COLO668 (cell line): Measurements from ENCODE around the gene CFAP299.

ENCODE experiments used
- DNase-seq: peaks from one replicate; lab custom pipeline; 2025; ENCODE audit not compliant: unreplicated experiment; lab: John Stamatoyannopoulos, UW

CFAP299 gene

DNA sequence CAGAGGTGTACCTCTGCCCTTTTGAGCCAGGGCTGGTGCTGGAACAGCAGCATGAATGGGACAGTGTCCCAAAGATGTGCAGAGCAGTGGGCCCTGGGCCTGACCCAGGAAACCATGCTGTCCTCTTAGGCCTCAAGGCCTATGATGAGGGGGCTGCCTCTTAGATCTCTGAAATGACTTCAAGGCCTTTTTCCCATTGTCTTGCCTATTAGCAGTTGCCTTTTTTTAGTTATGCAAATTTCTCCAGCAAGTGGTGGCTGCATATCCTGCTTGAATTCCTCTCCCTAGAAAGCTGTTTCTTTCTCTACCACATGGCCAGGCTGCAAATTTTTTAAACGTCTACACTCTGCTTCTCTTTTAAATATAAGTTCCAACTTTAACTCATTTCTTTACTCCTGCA, 160.3 kb downstream of the CFAP299 start:
- no peak for DNase-seq

- DNase-seq: no peak
Observed at GRCh38 chr4:80498725-80499124, 163.2 kb downstream of the CFAP299 start.

DNA sequence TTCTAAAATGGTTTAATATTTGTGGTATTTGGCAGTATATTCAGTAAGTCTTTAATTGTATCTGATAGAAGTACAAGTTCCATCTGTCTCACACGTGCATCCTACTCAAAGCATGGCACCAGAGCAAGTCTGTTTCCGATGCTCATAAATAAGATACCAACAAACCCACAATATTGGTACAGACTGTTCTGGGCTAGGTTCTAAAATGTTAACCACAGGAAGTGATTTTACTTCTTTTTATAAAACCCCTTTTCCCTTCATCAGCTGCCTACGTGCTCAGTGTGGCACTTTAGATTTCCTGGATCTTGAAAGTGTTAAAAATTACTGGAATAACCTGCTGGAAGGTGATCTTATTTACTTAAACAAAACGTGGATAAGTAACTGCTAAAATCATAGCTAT, 165.1 kb downstream of the CFAP299 start:
- DNase-seq: no peak

- DNase-seq: no peak
Observed at GRCh38 chr4:80507077-80507476, 171.5 kb downstream of the CFAP299 start.

GRCh38 chr4:80507507-80507906, 172.0 kb downstream of the CFAP299 start:
- no peak for DNase-seq

- DNase-seq: no peak
Observed at GRCh38 chr4:80515496-80515895, 180.0 kb downstream of the CFAP299 start.

DNA sequence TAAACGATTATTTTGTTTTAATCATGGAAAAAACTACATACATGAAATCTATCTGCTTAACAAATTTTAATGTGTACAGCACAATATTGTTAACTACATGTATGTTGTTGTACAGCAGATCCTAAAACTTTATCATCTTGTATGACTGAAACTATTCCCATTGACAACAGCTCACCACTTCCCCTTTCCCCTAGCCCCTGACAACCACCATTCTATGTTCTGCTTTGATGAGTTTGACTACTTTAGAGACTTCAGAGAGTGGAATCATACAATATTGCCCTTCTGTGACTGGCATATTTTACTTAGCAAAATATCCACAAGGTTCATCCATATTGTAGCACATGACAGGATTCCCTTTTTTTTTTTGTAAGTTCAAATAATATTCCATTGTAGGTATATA, 185.9 kb downstream of the CFAP299 start:
- no peak for DNase-seq

DNA sequence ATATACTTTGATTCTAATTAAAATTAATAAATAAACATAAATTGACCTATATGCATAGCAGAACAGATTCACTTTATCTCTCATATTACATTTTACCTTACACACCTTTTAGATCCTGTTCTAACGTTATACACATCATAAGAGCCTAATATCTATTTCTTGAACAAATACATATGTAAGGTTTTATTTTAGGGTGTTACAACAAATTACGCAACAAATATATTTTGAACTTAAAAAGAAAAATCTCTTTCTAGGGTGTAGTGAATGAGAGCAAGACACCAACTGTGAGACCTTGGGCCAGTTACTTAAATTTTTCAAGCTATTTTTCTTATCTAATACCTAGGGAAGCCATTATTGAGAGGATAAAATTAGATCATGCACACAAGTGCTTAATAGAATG, 191.2 kb downstream of the CFAP299 start:
- DNase-seq: no peak

GRCh38 chr4:80529026-80529425, 193.5 kb downstream of the CFAP299 start:
- DNase-seq: no peak

- DNase-seq: no peak
Observed at GRCh38 chr4:80532674-80533333, 197.3 kb downstream of the CFAP299 start.

DNA sequence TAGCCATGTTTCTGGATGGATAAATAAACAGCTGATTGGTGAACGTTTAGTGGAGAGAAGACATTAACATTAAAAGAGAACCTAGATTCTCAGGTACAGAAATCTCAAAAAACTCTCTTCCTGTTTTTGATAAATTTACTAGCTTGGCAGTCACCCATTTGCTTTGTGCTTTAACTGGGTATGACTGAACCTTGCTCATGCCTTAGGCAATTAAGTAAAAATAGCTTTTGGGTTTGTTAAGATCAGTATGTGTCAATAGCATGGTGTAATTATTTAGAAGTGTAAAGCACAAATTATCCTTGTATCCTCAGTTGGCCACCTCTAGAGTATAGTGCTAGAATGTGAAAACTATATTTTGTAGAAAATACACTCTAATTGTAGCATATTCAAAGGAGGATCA, 200.0 kb downstream of the CFAP299 start:
- no peak for DNase-seq

- no peak for DNase-seq
Observed at GRCh38 chr4:80538276-80538926, 202.9 kb downstream of the CFAP299 start.

DNA sequence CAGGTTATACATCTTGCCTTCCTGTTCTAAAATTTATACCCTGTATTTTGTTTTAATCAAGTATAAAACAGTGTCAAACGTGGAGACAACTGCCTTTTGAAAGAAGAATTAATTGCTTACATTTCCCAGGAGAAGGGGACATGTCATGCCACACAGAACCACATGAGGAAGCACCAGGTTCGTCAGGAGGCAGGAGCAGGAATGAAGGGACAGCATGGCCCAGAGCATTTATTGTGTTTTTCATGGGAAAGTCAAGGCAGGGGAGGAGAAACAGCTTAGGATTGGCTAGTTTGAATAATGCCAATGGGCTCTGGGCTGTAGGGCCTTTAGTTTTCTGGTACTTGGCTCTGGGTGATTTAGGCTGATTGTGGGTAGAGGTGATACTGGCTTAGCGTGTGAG, 203.7 kb downstream of the CFAP299 start:
- no peak for DNase-seq

GRCh38 chr4:80540349-80540748, 204.8 kb downstream of the CFAP299 start:
- DNase-seq: no peak

DNA sequence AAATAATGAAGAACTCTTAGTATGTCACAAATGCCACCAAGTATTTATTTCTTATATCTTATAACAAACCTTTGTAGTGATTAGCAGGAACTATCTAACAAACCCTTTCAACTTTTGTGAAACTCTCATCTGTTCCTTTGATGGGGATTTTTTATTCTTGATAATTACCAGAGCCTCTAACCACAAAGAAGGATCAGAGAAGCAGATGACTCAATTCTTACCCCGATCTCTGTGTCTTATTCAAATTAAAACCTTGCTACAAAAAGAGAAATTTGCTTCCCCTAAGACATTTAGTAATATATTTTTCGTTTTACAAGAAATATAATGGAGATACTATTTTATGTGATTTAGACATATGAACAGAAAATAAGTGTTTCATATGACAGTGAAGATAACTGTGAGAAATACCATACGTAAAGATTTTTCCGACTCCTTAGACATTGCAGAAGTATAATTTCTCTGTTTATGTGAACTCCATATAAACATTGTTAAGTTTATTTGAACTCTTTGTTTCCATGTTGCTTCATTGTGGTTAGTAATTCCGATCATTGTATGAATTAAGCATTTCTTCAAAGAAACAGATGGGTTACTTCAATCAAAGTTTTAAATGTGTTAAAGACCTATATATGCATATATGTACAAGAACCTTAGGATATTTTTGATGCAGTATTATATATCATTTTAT, 205.4 kb downstream of the CFAP299 start:
- DNase-seq: no peak

GRCh38 chr4:80542747-80543146, 207.2 kb downstream of the CFAP299 start:
- DNase-seq: no peak

GRCh38 chr4:80560337-80560736, 224.8 kb downstream of the CFAP299 start:
- DNase-seq: no peak

GRCh38 chr4:80566203-80566872, 230.8 kb downstream of the CFAP299 start:
- DNase-seq: no peak

DNA sequence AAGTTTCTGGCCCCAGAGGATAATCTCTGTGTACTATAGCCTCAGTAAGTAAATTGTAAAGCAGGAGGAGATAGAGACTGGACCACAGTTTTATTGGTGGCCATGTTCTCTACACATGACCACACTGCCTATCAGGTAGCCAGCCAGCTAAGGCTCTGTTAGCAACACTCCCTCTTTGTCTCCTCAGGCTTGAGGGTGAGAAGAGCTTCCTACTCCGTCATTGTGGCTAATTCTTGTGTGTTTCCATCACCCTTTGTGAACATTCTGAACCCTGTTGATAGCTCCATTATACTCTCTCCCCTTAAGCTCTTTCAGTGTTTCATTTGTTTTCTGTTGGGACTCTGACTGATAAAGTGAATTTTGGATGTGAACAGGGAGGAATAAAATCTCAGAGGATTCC, 233.4 kb downstream of the CFAP299 start:
- DNase-seq: no peak

GRCh38 chr4:80576796-80577195, 241.3 kb downstream of the CFAP299 start:
- DNase-seq: no peak

- DNase-seq: no peak
Observed at GRCh38 chr4:80578001-80578400, 242.5 kb downstream of the CFAP299 start.

DNA sequence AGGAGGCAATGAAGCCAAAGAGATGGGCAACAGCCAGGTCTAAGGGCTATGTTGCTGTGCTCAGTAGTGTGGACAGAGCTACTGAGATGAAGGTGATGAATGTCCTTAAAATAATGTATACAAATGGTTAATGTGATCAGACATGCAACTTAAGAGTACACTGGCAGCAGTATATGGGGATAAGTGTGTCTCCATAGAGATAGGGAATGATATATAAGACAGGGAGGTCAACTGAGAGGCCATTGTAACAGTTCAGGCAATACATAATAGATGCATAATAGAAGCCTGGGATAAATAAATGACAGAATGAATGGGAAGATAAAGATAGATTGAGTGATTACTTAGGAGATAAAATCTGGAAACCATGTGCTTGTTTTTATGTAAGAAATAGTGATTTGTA, 250.0 kb downstream of the CFAP299 start:
- no peak for DNase-seq
